K562 (cell line): ENCODE results near the gene USP28. TPM values are rescaled to one million over a fixed set of nuclear protein-coding genes. Genes with fewer than 3 reads are reported as not detected.
A peak's percentile ranks its signal among the peaks of the same experiment; 100 is the strongest.

ENCODE experiments used
- CREB1 ChIP-seq, 2 experiments: sonication (generic) in 1 of 2; formaldehyde crosslinking in 1 of 2; IDR thresholded peaks; 2 replicates each; pipeline versions ENCODE4 v1.6.1 to v1.8.0; 2012 to 2022; ENCODE audit warnings: inconsistent platforms in 1 of 2, mild to moderate bottlenecking in 1 of 2, missing genetic modification reagents in 1 of 2, moderate library complexity in 1 of 2
- CREM ChIP-seq: IDR thresholded peaks from 2 replicates; pipeline ENCODE4 v1.6.1; 2014; ENCODE audit warnings: antibody characterized with exemption, low read depth
- FIP1L1 ChIP-seq: fragments of 200-400 bp; formaldehyde crosslinking; IDR thresholded peaks from 2 replicates; pipeline ENCODE4 v1.6.1; 2018; ENCODE audit warnings: mild to moderate bottlenecking, low read depth, low read length; ENCODE audit not compliant: poor library complexity, severe bottlenecking
- FUS ChIP-seq: fragments of 200-400 bp; formaldehyde crosslinking; optimal IDR thresholded peaks from 2 replicates; pipeline ENCODE3; 2017; ENCODE audit warnings: low read depth, low read length
- JUN ChIP-seq, 2 experiments: sonication (generic) in 1 of 2; formaldehyde crosslinking in 1 of 2; IDR thresholded peaks; 2 replicates each; pipeline versions ENCODE4 v1.6.1 to v1.8.0; 2012 to 2022; ENCODE audit warnings: borderline replicate concordance in 2 of 2, mild to moderate bottlenecking in 2 of 2, improper control_type of control experiment in 1 of 2, low read depth in 1 of 2, low read length in 1 of 2, missing genetic modification reagents in 1 of 2
- MITF ChIP-seq: IDR thresholded peaks from 2 replicates; pipeline ENCODE4 v1.6.1; 2014; ENCODE audit warnings: antibody characterized with exemption
- NUFIP1 ChIP-seq: fragments of 450-650 bp; IDR thresholded peaks from 2 replicates; pipeline ENCODE4 v1.6.1; 2018; ENCODE audit not compliant: partially characterized antibody
- PHF8 ChIP-seq: fragments of 200-600 bp; sonication (generic); IDR thresholded peaks from 2 replicates; pipeline ENCODE4 v1.6.1; 2012; ENCODE audit warnings: mixed run types, mild to moderate bottlenecking, inconsistent platforms, low read length, moderate library complexity, borderline replicate concordance
- PRPF4 ChIP-seq: fragments of 200-400 bp; formaldehyde crosslinking; IDR thresholded peaks from one replicate; pipeline ENCODE4 v1.6.1; 2017; ENCODE audit warnings: low read length, low read depth, mild to moderate bottlenecking; ENCODE audit not compliant: insufficient read depth, poor library complexity, severe bottlenecking
- PYGO2 ChIP-seq: fragments of 450-650 bp; IDR thresholded peaks from 2 replicates; pipeline ENCODE4 v1.6.1; 2016; ENCODE audit warnings: mild to moderate bottlenecking, missing genetic modification characterization, moderate library complexity, missing compliant biosample characterization
- SMARCE1 ChIP-seq: fragments of 450-650 bp; IDR thresholded peaks from 2 replicates; pipeline ENCODE4 v1.7.1; 2016; ENCODE audit warnings: mild to moderate bottlenecking
- STAT5A ChIP-seq: IDR thresholded peaks from 2 replicates; pipeline ENCODE4 v1.6.1; 2012; ENCODE audit warnings: low read length, inconsistent platforms, borderline replicate concordance
- TEAD2 ChIP-seq: fragments of 450-650 bp; IDR thresholded peaks from 2 replicates; pipeline ENCODE4 v1.6.1; 2016; ENCODE audit warnings: missing genetic modification characterization, control low read depth, missing compliant biosample characterization
- U2AF2 ChIP-seq: fragments of 200-400 bp; formaldehyde crosslinking; optimal IDR thresholded peaks from 2 replicates; pipeline ENCODE3; 2017; ENCODE audit warnings: low read depth, mild to moderate bottlenecking, low read length
- ZFP36 ChIP-seq: fragments of 150-350 bp; IDR thresholded peaks from 2 replicates; pipeline ENCODE4 v1.6.1; 2018; ENCODE audit warnings: low read length, low read depth; ENCODE audit not compliant: partially characterized antibody
- ZNF124 ChIP-seq: sonication (generic); formaldehyde crosslinking; IDR thresholded peaks from 2 replicates; pipeline ENCODE4 v1.8.1; 2022; ENCODE audit warnings: missing genetic modification reagents
- ZNF717 ChIP-seq: fragments of 250-450 bp; sonication (Bioruptor Pico); IDR thresholded peaks from 2 replicates; pipeline ENCODE4 v1.5.0; 2021
- polyA plus RNA-seq, 8 experiments: library from polyadenylated mRNA; depleted of rRNA in 4 of 8; stranded (reverse) in 5 of 8; unstranded in 3 of 8; fragments of >200 nt; fragmentation: Nextera tagmentation in 2 of 8; fragmentation: Illumina TruSeq in 1 of 8; extraction: Ambion mirVana in 2 of 8; extraction: Trizol in 1 of 8; gene quantifications; 2 replicates each; pipeline versions ENCODE4 v1.2.1 to v1.2.3, GENCODE V29; 2011 to 2014; ENCODE audit warnings: inconsistent platforms in 1 of 8, missing spikeins in 1 of 8
- total RNA-seq, 7 experiments: library from RNA; depleted of rRNA in 6 of 7; stranded (reverse); fragments of >200 nt in 6 of 7; fragmentation: Illumina TruSeq in 2 of 7; extraction: Trizol in 2 of 7; gene quantifications; 2 replicates each; pipeline versions ENCODE4 v1.2.1 to v1.2.3, GENCODE V29; 2011 to 2021; ENCODE audit warnings: low replicate concordance in 1 of 7

USP28 gene
- total and polyA plus RNA-seq, 9 of the 15 experiments (the other 6 are each of a cell fraction or from before 2014, with no cell fraction given), result 3.7 to 42.7 (median 20.3) TPM

- peak; percentile 96 for TF ChIP-seq PHF8
- no peak for TF ChIP-seq PRPF4
- no peak for TF ChIP-seq FIP1L1
- no peak; the same call in 1 of the 2 replicates for TF ChIP-seq JUN (IDR thresholded peaks at IDR 0.05; ENCODE audit: borderline replicate concordance, low read depth, low read length)
- TF ChIP-seq JUN (CRISPR knock-in tag; IDR thresholded peaks at IDR 0.05; ENCODE audit: borderline replicate concordance), result no peak
- TF ChIP-seq ZNF717, result 0 out of 2 replicates have a peak, but pooled peaks have one; percentile 16
- TF ChIP-seq PYGO2 (tag), result no peak
- TF ChIP-seq FUS, result no peak
- no peak for TF ChIP-seq ZNF124
- no peak for TF ChIP-seq NUFIP1
- peak; percentile 87; the same call in 1 of the 2 replicates for TF ChIP-seq MITF
- TF ChIP-seq STAT5A, result no peak
- no peak for TF ChIP-seq TEAD2 (tag)
- no peak for TF ChIP-seq ZFP36
- no peak; the same call in 1 of the 2 replicates for TF ChIP-seq SMARCE1
- TF ChIP-seq CREM, result peak; percentile 64
- TF ChIP-seq CREB1 (IDR thresholded peaks at IDR 0.05), result 0 out of 2 replicates have a peak, but pooled peaks have one; percentile 9
- TF ChIP-seq CREB1 (CRISPR knock-in tag; IDR thresholded peaks at IDR 0.05), result peak; percentile 50; the same call in 1 of the 2 replicates
- TF ChIP-seq U2AF2, result no peak
Measured at GRCh38 chr11:113875234-113876073, at the start of gene USP28 (continued).
